ENCODE data around the gene ISL2.
"Not testable (repeated sequence)": the region's sequence is repeated elsewhere in the genome, so short reads cannot be mapped to it uniquely, and the experiment has no call there.

Gene ISL2

GRCh38 chr15:76310475-76311099 lies 26.0 kb upstream of the ISL2 start:
- no peaks in the 10 kb centered on the region for H3K36me3 ChIP-seq (ENCODE audit: control insufficient read depth in 2 of 2, insufficient read depth in 2 of 2, low read length in 2 of 2)
- peak overlapping the region; percentile 87 for H3K27ac ChIP-seq (ENCODE audit: low read length)
- H3K27me3 ChIP-seq (ENCODE audit: control insufficient read depth in 1 of 2, insufficient read depth in 2 of 2, low read length in 2 of 2) = no peaks in the 10 kb centered on the region
- H3K9ac ChIP-seq (ENCODE audit: low read length in 2 of 2) = peak overlapping the region; percentile 97
- peak overlapping the region; percentile 86 to 92 for H3K4me3 ChIP-seq (ENCODE audit: low read length in 2 of 2)
- H3K4me1 ChIP-seq (ENCODE audit: control insufficient read depth, insufficient read depth, low read length) = peaks cover 7% of the 10 kb centered on the region
- H3K9me3 ChIP-seq (ENCODE audit: control insufficient read depth in 2 of 2, low read length in 2 of 2) = no peaks in the 10 kb centered on the region

- no peaks in the 10 kb centered on the region for H3K27me3 ChIP-seq (ENCODE audit: control insufficient read depth in 1 of 2, insufficient read depth in 2 of 2, low read length in 2 of 2)
- H3K4me3 ChIP-seq (ENCODE audit: low read length in 2 of 2) = peak within 1 kb of the TSS; percentile 86 to 92
- H3K9ac ChIP-seq (ENCODE audit: low read length in 2 of 2) = peak within 1 kb of the TSS; percentile 97
- no peaks in the 10 kb centered on the region for H3K9me3 ChIP-seq (ENCODE audit: control insufficient read depth in 2 of 2, low read length in 2 of 2)
- peak within 1 kb of the TSS; percentile 87 for H3K27ac ChIP-seq (ENCODE audit: low read length)
- H3K4me1 ChIP-seq (ENCODE audit: control insufficient read depth, insufficient read depth, low read length) = peaks cover 7% of the 10 kb centered on the region
- no peaks in the 10 kb centered on the region for H3K36me3 ChIP-seq (ENCODE audit: control insufficient read depth in 2 of 2, insufficient read depth in 2 of 2, low read length in 2 of 2)
These were observed 25.2 kb upstream of the ISL2 start, which contains the start of gene ETFA for GRCh38 chr15:76311100-76311953. ETFA (minus strand) TSS chr15:76311469; CDS start chr15:76311388, 81 bp downstream.

- H3K27me3 ChIP-seq (ENCODE audit: control insufficient read depth in 1 of 2, insufficient read depth in 2 of 2, low read length in 2 of 2) = peaks cover 0 to under 1% of the 10 kb centered on the region in 2 donors
- no peak overlapping the region for H3K27ac ChIP-seq (ENCODE audit: low read length)
These were observed 23.9 kb upstream of the ISL2 start for GRCh38 chr15:76312540-76313174.

GRCh38 chr15:76313175-76313567 lies 23.4 kb upstream of the ISL2 start:
- not testable (repeated sequence) for H3K4me1 ChIP-seq (ENCODE audit: control insufficient read depth, insufficient read depth, low read length); H3K9ac ChIP-seq (ENCODE audit: low read length in 2 of 2); H3K27ac ChIP-seq (ENCODE audit: low read length); H3K27me3 ChIP-seq (ENCODE audit: control insufficient read depth in 1 of 2, insufficient read depth in 2 of 2, low read length in 2 of 2); H3K9me3 ChIP-seq (ENCODE audit: control insufficient read depth in 2 of 2, low read length in 2 of 2); H3K36me3 ChIP-seq (ENCODE audit: control insufficient read depth in 2 of 2, insufficient read depth in 2 of 2, low read length in 2 of 2); H3K4me3 ChIP-seq (ENCODE audit: low read length in 2 of 2)

More at GRCh38 chr15:76312540-76313174, 23.9 kb upstream of the ISL2 start:
- Histone ChIP-seq H3K4me3 (ENCODE audit: low read length in 2 of 2) (no peak overlapping the region), H3K9ac (ENCODE audit: low read length in 2 of 2) (no peak overlapping the region), H3K4me1 (ENCODE audit: control insufficient read depth, insufficient read depth, low read length) (peaks cover 7% of the 10 kb centered on the region), H3K36me3 (ENCODE audit: control insufficient read depth in 2 of 2, insufficient read depth in 2 of 2, low read length in 2 of 2) (no peaks in the 10 kb centered on the region), H3K9me3 (ENCODE audit: control insufficient read depth in 2 of 2, low read length in 2 of 2) (no peaks in the 10 kb centered on the region)

- no peak overlapping the region for H3K27ac ChIP-seq (ENCODE audit: low read length)
These were observed 22.8 kb upstream of the ISL2 start for GRCh38 chr15:76313731-76314130.

GRCh38 chr15:76320012-76320411 lies 16.6 kb upstream of the ISL2 start:
- no peaks in the 10 kb centered on the region for H3K9me3 ChIP-seq (ENCODE audit: control insufficient read depth in 2 of 2, low read length in 2 of 2)
- H3K9ac ChIP-seq (ENCODE audit: low read length in 2 of 2) = no peak overlapping the region
- peaks cover 0 to 3% of the 10 kb centered on the region in 2 donors for H3K27me3 ChIP-seq (ENCODE audit: control insufficient read depth in 1 of 2, insufficient read depth in 2 of 2, low read length in 2 of 2)
- no peak overlapping the region for H3K4me3 ChIP-seq (ENCODE audit: low read length in 2 of 2)
- H3K27ac ChIP-seq (ENCODE audit: low read length) = no peak overlapping the region
- H3K4me1 ChIP-seq (ENCODE audit: control insufficient read depth, insufficient read depth, low read length) = no peaks in the 10 kb centered on the region
- H3K36me3 ChIP-seq (ENCODE audit: control insufficient read depth in 2 of 2, insufficient read depth in 2 of 2, low read length in 2 of 2) = no peaks in the 10 kb centered on the region

More at GRCh38 chr15:76313731-76314130, 22.8 kb upstream of the ISL2 start:
- Histone ChIP-seq H3K9me3 (ENCODE audit: control insufficient read depth in 2 of 2, low read length in 2 of 2) (no peaks in the 10 kb centered on the region), H3K9ac (ENCODE audit: low read length in 2 of 2) (no peak overlapping the region), H3K4me3 (ENCODE audit: low read length in 2 of 2) (no peak overlapping the region), H3K4me1 (ENCODE audit: control insufficient read depth, insufficient read depth, low read length) (peaks cover 7% of the 10 kb centered on the region), H3K27me3 (ENCODE audit: control insufficient read depth in 1 of 2, insufficient read depth in 2 of 2, low read length in 2 of 2) (peaks cover 0 to 3% of the 10 kb centered on the region in 2 donors), H3K36me3 (ENCODE audit: control insufficient read depth in 2 of 2, insufficient read depth in 2 of 2, low read length in 2 of 2) (no peaks in the 10 kb centered on the region)

GRCh38 chr15:76321171-76321570 lies 15.4 kb upstream of the ISL2 start:
- Histone ChIP-seq H3K4me3 (ENCODE audit: low read length in 2 of 2) (no peak overlapping the region), H3K27me3 (ENCODE audit: control insufficient read depth in 1 of 2, insufficient read depth in 2 of 2, low read length in 2 of 2) (peaks cover 2 to 3% of the 10 kb centered on the region in 2 donors), H3K4me1 (ENCODE audit: control insufficient read depth, insufficient read depth, low read length) (no peaks in the 10 kb centered on the region), H3K9ac (ENCODE audit: low read length in 2 of 2) (no peak overlapping the region), H3K27ac (ENCODE audit: low read length) (no peak overlapping the region), H3K9me3 (ENCODE audit: control insufficient read depth in 2 of 2, low read length in 2 of 2) (no peaks in the 10 kb centered on the region), H3K36me3 (ENCODE audit: control insufficient read depth in 2 of 2, insufficient read depth in 2 of 2, low read length in 2 of 2) (no peaks in the 10 kb centered on the region)

GRCh38 chr15:76321602-76322001 lies 15.0 kb upstream of the ISL2 start:
- Histone ChIP-seq H3K36me3 (ENCODE audit: control insufficient read depth in 2 of 2, insufficient read depth in 2 of 2, low read length in 2 of 2) (no peaks in the 10 kb centered on the region), H3K9me3 (ENCODE audit: control insufficient read depth in 2 of 2, low read length in 2 of 2) (no peaks in the 10 kb centered on the region), H3K27ac (ENCODE audit: low read length) (no peak overlapping the region), H3K4me1 (ENCODE audit: control insufficient read depth, insufficient read depth, low read length) (no peaks in the 10 kb centered on the region), H3K4me3 (ENCODE audit: low read length in 2 of 2) (no peak overlapping the region), H3K27me3 (ENCODE audit: control insufficient read depth in 1 of 2, insufficient read depth in 2 of 2, low read length in 2 of 2) (peaks cover 2 to 3% of the 10 kb centered on the region in 2 donors), H3K9ac (ENCODE audit: low read length in 2 of 2) (no peak overlapping the region)

GRCh38 chr15:76324066-76324465 lies 12.5 kb upstream of the ISL2 start:
- Histone ChIP-seq H3K27ac (ENCODE audit: low read length) (no peak overlapping the region), H3K27me3 (ENCODE audit: control insufficient read depth in 1 of 2, insufficient read depth in 2 of 2, low read length in 2 of 2) (peaks cover 0 to 2% of the 10 kb centered on the region in 2 donors), H3K4me1 (ENCODE audit: control insufficient read depth, insufficient read depth, low read length) (no peaks in the 10 kb centered on the region), H3K36me3 (ENCODE audit: control insufficient read depth in 2 of 2, insufficient read depth in 2 of 2, low read length in 2 of 2) (no peaks in the 10 kb centered on the region), H3K9ac (ENCODE audit: low read length in 2 of 2) (no peak overlapping the region), H3K4me3 (ENCODE audit: low read length in 2 of 2) (no peak overlapping the region), H3K9me3 (ENCODE audit: control insufficient read depth in 2 of 2, low read length in 2 of 2) (no peaks in the 10 kb centered on the region)

- Histone ChIP-seq H3K4me3 (ENCODE audit: low read length in 2 of 2) (no peak overlapping the region), H3K4me1 (ENCODE audit: control insufficient read depth, insufficient read depth, low read length) (peaks cover 3% of the 10 kb centered on the region), H3K9me3 (ENCODE audit: control insufficient read depth in 2 of 2, low read length in 2 of 2) (no peaks in the 10 kb centered on the region), H3K36me3 (ENCODE audit: control insufficient read depth in 2 of 2, insufficient read depth in 2 of 2, low read length in 2 of 2) (no peaks in the 10 kb centered on the region), H3K27me3 (ENCODE audit: control insufficient read depth in 1 of 2, insufficient read depth in 2 of 2, low read length in 2 of 2) (peaks cover 2 to 3% of the 10 kb centered on the region in 2 donors), H3K27ac (ENCODE audit: low read length) (no peak overlapping the region), H3K9ac (ENCODE audit: low read length in 2 of 2) (no peak overlapping the region)
These were observed 10.9 kb upstream of the ISL2 start for GRCh38 chr15:76325704-76326103.
